ENCODE data around the gene GLT8D1.

The GLT8D1 gene

DNA sequence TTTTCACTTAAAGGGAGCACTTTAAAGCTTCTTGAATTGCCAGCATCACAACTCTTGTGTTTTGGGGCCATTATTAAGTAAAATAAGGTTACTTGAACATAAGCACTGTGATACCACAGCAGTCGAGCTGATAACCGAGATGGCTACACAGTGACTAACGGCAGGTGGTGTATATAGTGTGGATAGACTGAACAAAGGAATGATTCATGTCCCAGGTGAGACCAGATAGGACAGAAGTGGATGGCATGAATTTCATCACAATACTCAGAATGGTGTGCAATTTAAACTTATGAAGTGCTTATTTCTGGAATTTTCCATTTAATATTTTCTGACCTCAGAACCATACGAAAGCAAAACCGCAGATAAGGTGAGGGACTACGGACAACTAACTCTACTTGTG lies 60.0 kb downstream of the GLT8D1 start:
- Histone ChIP-seq H4K20me1 (ENCODE audit: insufficient read depth, low read length) (no peaks in the 10 kb centered on the region), H2AFZ (ENCODE audit: low read depth, low read length) (no peak overlapping the region), H3K4me2 (ENCODE audit: low read length) (no peak overlapping the region), H3K4me1 (ENCODE audit: low read length) (no peaks in the 10 kb centered on the region), H3K27ac (ENCODE audit: low read length) (no peak overlapping the region), H3K9me3 (ENCODE audit: insufficient read depth, low read length) (no peaks in the 10 kb centered on the region), H3K4me3 (ENCODE audit: low read length) (no peak overlapping the region), H3K36me3 (replicated peaks; ENCODE audit: low read depth, low read length) (peaks cover 52% of the 10 kb centered on the region), H3K27me3 (ENCODE audit: low read depth, low read length) (no peaks in the 10 kb centered on the region), H3K79me2 (ENCODE audit: low read length) (no peaks in the 10 kb centered on the region), H3K9ac (ENCODE audit: low read length) (no peak overlapping the region)
- TF ChIP-seq EZH2phosphoT487 (IDR thresholded peaks at IDR 0.05; ENCODE audit: low read depth): no peak
- TF ChIP-seq, protein P1, sequence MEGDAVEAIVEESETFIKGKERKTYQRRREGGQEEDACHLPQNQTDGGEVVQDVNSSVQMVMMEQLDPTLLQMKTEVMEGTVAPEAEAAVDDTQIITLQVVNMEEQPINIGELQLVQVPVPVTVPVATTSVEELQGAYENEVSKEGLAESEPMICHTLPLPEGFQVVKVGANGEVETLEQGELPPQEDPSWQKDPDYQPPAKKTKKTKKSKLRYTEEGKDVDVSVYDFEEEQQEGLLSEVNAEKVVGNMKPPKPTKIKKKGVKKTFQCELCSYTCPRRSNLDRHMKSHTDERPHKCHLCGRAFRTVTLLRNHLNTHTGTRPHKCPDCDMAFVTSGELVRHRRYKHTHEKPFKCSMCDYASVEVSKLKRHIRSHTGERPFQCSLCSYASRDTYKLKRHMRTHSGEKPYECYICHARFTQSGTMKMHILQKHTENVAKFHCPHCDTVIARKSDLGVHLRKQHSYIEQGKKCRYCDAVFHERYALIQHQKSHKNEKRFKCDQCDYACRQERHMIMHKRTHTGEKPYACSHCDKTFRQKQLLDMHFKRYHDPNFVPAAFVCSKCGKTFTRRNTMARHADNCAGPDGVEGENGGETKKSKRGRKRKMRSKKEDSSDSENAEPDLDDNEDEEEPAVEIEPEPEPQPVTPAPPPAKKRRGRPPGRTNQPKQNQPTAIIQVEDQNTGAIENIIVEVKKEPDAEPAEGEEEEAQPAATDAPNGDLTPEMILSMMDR (IDR thresholded peaks at IDR 0.05; ENCODE audit: low read depth, low read length): no peak

All from OCI-LY3 (cell line).